Putamen (tissue), 1 donor: ENCODE results near the gene DDX19B.
"Not testable (repeated sequence)": the region's sequence is repeated elsewhere in the genome, so short reads cannot be mapped to it uniquely, and the experiment has no call there.

Source experiments
- DNase-seq: peaks from one replicate; pipeline ENCODE4 v3.0.0-alpha.2; 2016; ENCODE audit warnings: low spot score

The DDX19B gene

GRCh38 chr16:70349783-70350182 is 50.8 kb downstream of the DDX19B start:
- no peak for DNase-seq

GRCh38 chr16:70359552-70359951 is 60.6 kb downstream of the DDX19B start:
- DNase-seq: no peak

- DNase-seq: no peak
These were observed 65.4 kb downstream of the DDX19B start for GRCh38 chr16:70364399-70364798.

GRCh38 chr16:70370145-70370544 is 71.2 kb downstream of the DDX19B start:
- not testable (repeated sequence) for DNase-seq

GRCh38 chr16:70370924-70371323 is 71.9 kb downstream of the DDX19B start:
- no peak for DNase-seq

GRCh38 chr16:70372921-70373728 is 74.1 kb downstream of the DDX19B start:
- DNase-seq: no peak

- no peak for DNase-seq
These were observed 75.2 kb downstream of the DDX19B start for GRCh38 chr16:70374213-70374612.

- DNase-seq: no peak
These were observed 76.9 kb downstream of the DDX19B start for GRCh38 chr16:70375636-70376611.

GRCh38 chr16:70377782-70378181 is 78.8 kb downstream of the DDX19B start:
- no peak for DNase-seq

- DNase-seq: no peak
These were observed 80.0 kb downstream of the DDX19B start for GRCh38 chr16:70378869-70379493.

- peak; percentile 45 for DNase-seq
These were observed 81.4 kb downstream of the DDX19B start for GRCh38 chr16:70380248-70380918.

- peak; percentile 97 for DNase-seq
These were observed 82.1 kb downstream of the DDX19B start for GRCh38 chr16:70380919-70381603.

- DNase-seq: no peak
These were observed 82.8 kb downstream of the DDX19B start for GRCh38 chr16:70381604-70382342.

GRCh38 chr16:70383421-70383960 is 84.5 kb downstream of the DDX19B start:
- no peak for DNase-seq
